Stimulated activated memory B cell treated with anti-CD40 and anti-IgM and Interleukin-4, amounts not matched to agents 10 μg/mL and 1 μg/mL and 100 μg/mL, for 72 hours (primary cell): ENCODE results near the gene DAB2IP.

Source experiments
- ATAC-seq: fragments of 150-1000 bp; cut with Tn5 transposase; 2 replicates; pipeline ENCODE4 v1.10.0; 2021
- H3K27ac Mint-ChIP-seq: one replicate; pipeline ENCODE4 v1.8.0; 2022; ENCODE audit warnings: mild to moderate bottlenecking, mixed read lengths
- H3K27me3 Mint-ChIP-seq: one replicate; pipeline ENCODE4 v1.8.0; 2022; ENCODE audit warnings: mixed read lengths
- H3K36me3 Mint-ChIP-seq: one replicate; pipeline ENCODE4 v1.8.0; 2022; ENCODE audit warnings: mixed read lengths
- H3K4me1 Mint-ChIP-seq: one replicate; pipeline ENCODE4 v1.8.0; 2022; ENCODE audit warnings: mixed read lengths
- H3K4me3 Mint-ChIP-seq: one replicate; pipeline ENCODE4 v1.8.0; 2022; ENCODE audit warnings: mild to moderate bottlenecking, moderate library complexity, mixed read lengths
- H3K9me3 Mint-ChIP-seq: one replicate; pipeline ENCODE4 v1.8.0; 2022; ENCODE audit warnings: mixed read lengths

Gene DAB2IP

GRCh38 chr9:121825031-121825691, 173.7 kb downstream of the DAB2IP start:
- no peaks in the 10 kb centered on the region for H3K4me1 Mint-ChIP-seq
- ATAC-seq: no peak
- no peak overlapping the region for H3K27ac Mint-ChIP-seq
- no peaks in the 10 kb centered on the region for H3K9me3 Mint-ChIP-seq
- peaks cover 11% of the 10 kb centered on the region for H3K27me3 Mint-ChIP-seq
- H3K36me3 Mint-ChIP-seq: no peaks in the 10 kb centered on the region
- H3K4me3 Mint-ChIP-seq: no peak overlapping the region

GRCh38 chr9:121826711-121827110, 175.3 kb downstream of the DAB2IP start:
- Mint-ChIP-seq H3K27me3 (peaks cover 1% of the 10 kb centered on the region), H3K36me3 (no peaks in the 10 kb centered on the region), H3K4me3 (no peak overlapping the region), H3K9me3 (no peaks in the 10 kb centered on the region), H3K4me1 (no peaks in the 10 kb centered on the region), H3K27ac (no peak overlapping the region)
- no peak for ATAC-seq

- no peaks in the 10 kb centered on the region for H3K4me1 Mint-ChIP-seq
- ATAC-seq: no peak
- no peak overlapping the region for H3K4me3 Mint-ChIP-seq
- H3K27ac Mint-ChIP-seq: no peak overlapping the region
- no peaks in the 10 kb centered on the region for H3K36me3 Mint-ChIP-seq
- H3K9me3 Mint-ChIP-seq: no peaks in the 10 kb centered on the region
- no peaks in the 10 kb centered on the region for H3K27me3 Mint-ChIP-seq
These were observed 176.0 kb downstream of the DAB2IP start for GRCh38 chr9:121827251-121827967.

- Mint-ChIP-seq H3K4me1 (no peaks in the 10 kb centered on the region), H3K4me3 (no peak overlapping the region), H3K27me3 (no peaks in the 10 kb centered on the region), H3K27ac (no peak overlapping the region), H3K36me3 (no peaks in the 10 kb centered on the region), H3K9me3 (no peaks in the 10 kb centered on the region)
- ATAC-seq: no peak
These were observed 179.2 kb downstream of the DAB2IP start for GRCh38 chr9:121830441-121831140.

- H3K4me3 Mint-ChIP-seq: no peak overlapping the region
- no peak for ATAC-seq
- H3K36me3 Mint-ChIP-seq: no peaks in the 10 kb centered on the region
- no peaks in the 10 kb centered on the region for H3K9me3 Mint-ChIP-seq
- H3K27me3 Mint-ChIP-seq: no peaks in the 10 kb centered on the region
- no peaks in the 10 kb centered on the region for H3K4me1 Mint-ChIP-seq
- H3K27ac Mint-ChIP-seq: no peak overlapping the region
These were observed 180.4 kb downstream of the DAB2IP start for GRCh38 chr9:121831869-121832268.

GRCh38 chr9:121833061-121833460, 181.6 kb downstream of the DAB2IP start:
- no peaks in the 10 kb centered on the region for H3K36me3 Mint-ChIP-seq
- H3K4me1 Mint-ChIP-seq: no peaks in the 10 kb centered on the region
- H3K9me3 Mint-ChIP-seq: no peaks in the 10 kb centered on the region
- no peaks in the 10 kb centered on the region for H3K27me3 Mint-ChIP-seq
- H3K4me3 Mint-ChIP-seq: no peak overlapping the region
- ATAC-seq: no peak
- no peak overlapping the region for H3K27ac Mint-ChIP-seq
